Activated T-helper 1 cell treated with anti-CD3 and anti-CD28 coated beads, Interleukin-2, amount 50 U/mL, for 16 hours (primary cell): ENCODE measurements around the gene CACNA1I.

ENCODE experiments used
- DNase-seq, 2 donors: peaks; one replicate each; pipeline ENCODE4 v3.0.0-alpha.2; 2020; ENCODE audit warnings: low read depth in 1 of 2, low spot score in 1 of 2

The CACNA1I gene

GRCh38 chr22:39595622-39596172 lies 25.1 kb downstream of the CACNA1I start:
- DNase-seq, result no peak

GRCh38 chr22:39596601-39597000 lies 26.0 kb downstream of the CACNA1I start:
- no peak for DNase-seq

DNA sequence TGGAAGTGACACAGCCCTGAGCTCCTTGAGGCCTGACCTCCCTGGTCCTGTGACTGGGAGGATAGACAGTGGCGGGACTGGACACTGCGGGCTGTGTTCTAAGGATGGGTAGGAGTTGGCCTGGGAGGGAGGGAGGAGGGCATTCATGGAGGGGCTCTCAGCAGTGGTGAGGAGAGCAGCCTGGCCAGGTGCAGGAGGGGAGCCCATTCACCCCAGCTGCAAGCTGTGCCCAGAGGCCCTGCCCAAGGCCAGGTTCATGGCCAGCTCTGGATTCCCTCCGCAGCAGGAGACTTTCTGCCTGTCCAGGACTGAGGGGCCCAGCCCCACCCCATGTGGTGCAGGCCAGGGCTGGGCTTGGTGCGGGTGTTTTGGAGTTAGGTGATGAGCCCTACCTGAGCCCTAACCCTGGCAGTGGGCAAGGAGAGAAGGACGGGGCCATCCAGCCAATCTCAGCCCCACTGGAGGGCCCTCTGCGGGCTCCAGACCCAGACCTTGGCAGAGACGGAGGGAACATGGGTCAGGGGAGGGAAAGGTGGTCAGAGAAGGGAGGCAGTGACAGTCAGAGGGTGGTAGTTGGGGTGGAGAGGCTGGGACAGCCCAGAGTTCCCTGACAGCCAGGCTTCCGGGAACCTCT lies 26.8 kb downstream of the CACNA1I start:
- no peak for DNase-seq

DNA sequence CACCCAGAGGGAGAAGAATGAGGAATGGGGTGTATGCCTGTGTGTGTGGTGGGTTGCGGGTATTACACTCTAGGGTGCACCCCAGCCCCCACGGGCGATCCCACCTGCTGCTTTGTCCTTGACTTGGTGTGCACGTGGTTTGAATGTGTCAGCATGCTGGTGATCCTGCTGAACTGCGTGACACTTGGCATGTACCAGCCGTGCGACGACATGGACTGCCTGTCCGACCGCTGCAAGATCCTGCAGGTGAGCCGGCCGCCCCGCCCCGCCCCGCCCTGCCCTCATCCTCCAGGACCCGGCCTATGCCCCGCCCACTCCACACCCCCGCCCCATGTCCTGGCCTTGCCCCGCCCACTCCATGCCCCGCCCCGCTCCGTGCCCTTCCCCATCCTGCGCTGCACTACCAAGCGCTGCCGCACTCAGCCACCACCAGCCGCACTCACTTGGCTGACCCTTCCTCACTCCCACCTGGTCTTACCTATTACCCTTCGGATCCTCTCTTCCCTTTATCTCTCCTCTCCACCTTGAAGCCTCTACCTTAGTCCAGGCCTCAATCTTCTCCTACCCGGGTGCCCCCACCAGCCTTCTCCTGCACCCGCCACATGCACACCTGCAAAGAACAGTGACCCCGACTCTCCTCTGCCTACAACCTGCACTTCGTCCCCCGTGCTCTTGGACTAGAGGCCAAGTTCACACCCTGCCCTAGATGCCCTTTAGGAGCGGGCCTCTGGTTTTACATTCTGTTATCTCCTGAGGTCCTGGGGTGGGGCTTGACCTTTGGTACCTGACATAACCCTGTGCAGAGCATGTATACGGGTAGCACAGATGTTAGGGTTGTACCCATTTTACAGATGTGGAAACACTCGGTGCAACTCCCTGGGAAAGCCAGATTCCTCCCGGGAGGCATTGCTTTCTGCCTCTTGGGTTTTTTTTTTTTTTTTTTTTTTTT lies 27.7 kb downstream of the CACNA1I start:
- peak; percentile 43 to 59 for DNase-seq

- DNase-seq, result no peak
These were observed 30.1 kb downstream of the CACNA1I start for GRCh38 chr22:39600491-39601179.

GRCh38 chr22:39601180-39601535 lies 30.6 kb downstream of the CACNA1I start:
- no peak for DNase-seq

DNA sequence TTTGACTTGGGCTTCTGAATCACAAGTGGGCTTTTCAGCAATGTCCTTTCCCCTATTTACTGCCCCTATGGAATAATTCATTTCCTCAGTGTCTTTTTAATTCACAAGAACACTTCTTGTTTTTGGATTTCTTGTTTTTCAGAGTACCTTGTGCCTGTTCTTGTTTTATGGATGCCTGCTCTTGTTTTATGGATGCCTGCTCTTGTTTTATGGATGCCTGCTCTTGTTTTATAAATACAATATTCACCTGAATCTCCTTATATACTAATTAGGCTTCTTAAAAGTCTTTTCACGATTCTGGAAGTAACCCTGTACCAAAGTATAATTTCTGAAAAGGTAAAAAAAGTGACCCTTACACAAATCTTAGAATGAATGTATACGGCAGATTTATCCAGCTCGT lies 32.8 kb downstream of the CACNA1I start:
- DNase-seq, result no peak

DNA sequence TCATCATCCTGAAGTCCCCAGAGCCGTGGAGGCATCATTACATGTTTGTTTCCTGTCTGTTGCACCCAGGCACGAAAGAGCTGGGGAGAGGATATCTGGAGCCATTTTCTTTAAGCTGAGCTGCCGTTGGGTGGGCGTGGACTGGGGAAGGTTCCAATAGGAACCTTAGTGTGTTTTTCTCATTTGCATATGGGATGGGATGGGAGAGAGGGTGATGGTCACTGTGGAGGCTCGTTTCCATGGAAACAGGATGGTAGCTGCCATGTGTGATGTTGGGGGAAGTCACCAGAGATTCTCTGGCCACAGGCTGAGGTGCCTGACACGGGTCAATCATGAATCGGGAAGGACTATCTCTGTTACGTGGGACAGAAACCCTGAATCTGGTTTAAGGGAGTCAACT lies 39.7 kb downstream of the CACNA1I start:
- no peak for DNase-seq

DNA sequence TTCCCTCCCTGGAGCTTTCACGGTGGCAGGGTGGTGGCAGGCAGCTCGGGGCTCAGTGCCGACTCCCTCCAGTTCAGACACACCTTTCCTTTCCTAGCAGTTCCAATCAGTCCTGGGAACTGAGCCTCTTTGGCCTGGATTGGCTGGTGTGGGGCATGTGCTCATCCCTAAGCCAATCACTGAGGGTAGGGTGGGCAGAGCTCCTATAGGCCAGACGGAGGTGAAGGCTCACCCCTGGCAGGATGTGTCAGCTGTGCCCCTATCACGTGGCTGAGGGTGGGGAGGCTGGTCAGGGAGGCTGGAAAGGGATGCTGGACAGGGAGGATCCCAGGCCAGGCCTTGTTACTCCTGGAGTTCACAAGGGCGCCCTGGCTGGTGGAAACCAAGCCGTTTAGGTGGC lies 40.2 kb downstream of the CACNA1I start:
- no peak for DNase-seq

GRCh38 chr22:39611360-39611759 lies 40.8 kb downstream of the CACNA1I start:
- DNase-seq, result no peak

- DNase-seq, result no peak
These were observed 42.4 kb downstream of the CACNA1I start for GRCh38 chr22:39612811-39613548.

- no peak for DNase-seq
These were observed 43.0 kb downstream of the CACNA1I start for GRCh38 chr22:39613549-39613921.

- DNase-seq, result no peak
These were observed 43.9 kb downstream of the CACNA1I start for GRCh38 chr22:39614442-39614841.

GRCh38 chr22:39616051-39616450 lies 45.5 kb downstream of the CACNA1I start:
- DNase-seq, result no peak

GRCh38 chr22:39616781-39617180 lies 46.2 kb downstream of the CACNA1I start:
- no peak for DNase-seq

GRCh38 chr22:39617342-39617741 lies 46.8 kb downstream of the CACNA1I start:
- DNase-seq, result no peak

DNA sequence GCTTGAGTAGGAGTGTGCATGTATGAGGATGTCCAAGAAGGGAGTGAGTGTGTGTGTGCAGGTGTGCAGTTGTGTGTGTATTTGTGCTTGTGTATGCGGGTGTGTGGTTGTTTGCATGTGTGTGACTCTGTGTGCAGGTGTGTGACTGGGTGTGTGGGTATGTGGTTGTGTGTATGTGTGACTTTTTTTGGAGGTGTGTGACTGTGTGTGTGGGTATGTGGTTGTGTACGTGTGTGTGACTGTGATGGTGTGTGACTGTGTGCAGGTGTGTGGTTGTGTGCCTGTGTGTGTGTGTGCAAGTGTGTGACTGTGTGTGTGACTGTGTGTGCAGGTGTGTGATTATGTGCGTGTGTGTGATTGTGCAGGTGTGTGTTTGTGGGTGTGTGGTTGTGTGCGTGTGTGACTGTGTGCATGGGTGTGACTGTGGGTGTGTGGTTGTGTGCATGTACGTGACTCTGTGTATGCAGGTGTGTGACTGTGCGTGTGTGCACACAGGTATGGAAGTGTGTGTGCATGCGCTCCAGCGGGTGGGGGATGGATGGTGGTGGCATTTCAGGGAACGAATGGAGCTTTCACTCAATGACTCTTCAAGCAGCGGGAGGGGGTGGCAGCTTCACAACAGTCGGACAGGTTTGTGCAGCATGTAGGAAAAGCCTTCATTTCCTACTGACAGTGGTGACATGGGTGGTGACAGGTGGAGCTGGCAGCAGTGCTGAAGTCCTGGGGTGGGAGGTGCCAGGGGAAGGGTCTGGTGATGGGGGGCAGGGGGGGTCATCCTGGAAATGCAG lies 47.6 kb downstream of the CACNA1I start:
- DNase-seq, result no peak

GRCh38 chr22:39618996-39619530 lies 48.5 kb downstream of the CACNA1I start:
- no peak for DNase-seq

- DNase-seq, result no peak
These were observed 50.6 kb downstream of the CACNA1I start for GRCh38 chr22:39620924-39621690.
